Measurements from ENCODE around the gene ADAMTS9.

ADAMTS9 gene

DNA sequence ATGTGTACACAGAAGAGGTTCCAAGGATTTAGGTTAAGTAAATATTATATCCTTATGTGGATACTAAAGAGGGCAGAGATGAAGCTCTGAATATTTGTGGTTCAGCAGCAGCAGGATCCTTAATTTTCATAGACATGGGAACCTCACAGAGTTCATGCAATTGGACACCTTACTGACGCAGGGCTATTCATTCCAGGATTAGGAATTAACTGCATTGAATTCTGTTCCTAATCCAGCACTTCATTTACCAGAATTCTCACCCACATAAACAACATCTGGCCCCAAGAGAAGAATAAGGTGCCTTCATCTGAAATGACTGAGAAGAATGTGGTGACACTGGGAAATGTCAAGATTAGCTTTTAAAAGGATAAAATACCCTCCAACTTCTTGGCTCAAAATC lies 62.4 kb downstream of the ADAMTS9 start:
- in situ Hi-C loops (cut with HindIII; ENCODE audit: low sequenced_read_pairs): no loop called here

DNA sequence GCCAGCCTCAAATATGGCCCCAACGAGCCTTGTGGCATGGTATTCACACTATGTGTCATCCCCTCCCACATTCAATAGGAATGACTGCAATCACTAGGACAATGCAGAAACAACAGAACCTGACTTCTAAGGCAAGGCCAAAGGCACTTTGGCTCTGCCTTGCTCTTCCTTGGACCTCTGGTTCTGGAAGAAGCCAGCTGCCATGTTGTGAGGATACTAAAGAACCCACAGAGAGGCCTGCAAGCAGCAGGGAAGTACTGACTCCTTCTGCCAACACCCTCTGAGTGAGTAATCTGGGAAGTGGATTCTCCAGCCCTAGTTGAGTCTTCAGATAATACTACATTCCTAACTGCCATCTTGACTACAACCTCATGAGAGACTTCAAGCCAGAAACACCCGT lies 64.7 kb downstream of the ADAMTS9 start:
- in situ Hi-C loops (cut with HindIII; ENCODE audit: low sequenced_read_pairs): no loop called here

DNA sequence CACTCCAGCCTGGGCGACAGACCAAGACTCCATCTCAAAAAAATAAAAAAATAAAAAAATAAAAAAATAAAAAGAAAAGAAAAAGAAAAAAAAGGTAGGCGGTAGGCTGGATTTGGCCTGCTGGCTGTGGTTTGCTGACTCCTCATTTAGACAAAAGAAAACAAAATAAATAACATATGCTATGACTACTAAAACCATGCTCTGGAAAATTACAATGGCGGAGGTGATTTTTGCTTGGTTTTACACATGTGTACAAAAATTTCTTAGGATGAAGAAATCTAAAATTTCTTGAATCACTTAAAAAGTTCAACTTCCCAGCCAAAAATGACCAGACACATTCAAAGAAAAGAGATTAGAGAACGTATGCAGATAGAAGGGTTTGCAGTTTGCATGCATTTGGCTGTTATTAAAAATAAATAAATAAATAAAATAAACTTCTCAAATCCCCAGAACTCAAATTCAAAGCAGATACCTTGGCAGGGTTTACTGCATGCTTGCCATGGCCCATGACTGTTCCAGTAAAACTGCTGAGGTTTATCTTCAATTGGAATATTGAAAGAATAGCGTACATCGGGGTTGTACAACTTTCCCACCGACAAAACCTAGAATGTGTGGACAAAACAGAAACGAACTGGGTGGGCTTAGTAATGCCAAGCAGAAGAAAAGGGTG lies 65.9 kb downstream of the ADAMTS9 start:
- in situ Hi-C loops (cut with HindIII; ENCODE audit: low sequenced_read_pairs): no loop called here

DNA sequence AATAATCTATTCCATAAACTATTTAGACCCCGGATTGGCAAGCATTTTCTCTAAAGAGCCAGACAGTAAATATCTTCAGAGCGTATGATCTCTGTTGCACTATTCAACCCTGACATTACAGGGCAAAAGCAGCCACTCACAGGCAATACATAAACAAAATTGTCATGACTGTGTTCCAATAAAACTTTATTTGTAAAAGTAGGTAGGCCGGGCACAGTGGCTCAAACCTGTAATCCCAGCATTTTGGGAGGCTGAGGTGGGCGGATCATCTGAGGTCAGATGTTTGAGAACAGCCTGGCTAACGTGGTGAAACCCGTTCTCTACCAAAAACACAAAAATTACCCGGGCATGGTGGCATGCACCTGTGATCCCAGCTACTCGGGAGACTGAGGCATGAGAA lies 66.5 kb downstream of the ADAMTS9 start:
- in situ Hi-C loops (cut with HindIII; ENCODE audit: low sequenced_read_pairs): no loop called here

DNA sequence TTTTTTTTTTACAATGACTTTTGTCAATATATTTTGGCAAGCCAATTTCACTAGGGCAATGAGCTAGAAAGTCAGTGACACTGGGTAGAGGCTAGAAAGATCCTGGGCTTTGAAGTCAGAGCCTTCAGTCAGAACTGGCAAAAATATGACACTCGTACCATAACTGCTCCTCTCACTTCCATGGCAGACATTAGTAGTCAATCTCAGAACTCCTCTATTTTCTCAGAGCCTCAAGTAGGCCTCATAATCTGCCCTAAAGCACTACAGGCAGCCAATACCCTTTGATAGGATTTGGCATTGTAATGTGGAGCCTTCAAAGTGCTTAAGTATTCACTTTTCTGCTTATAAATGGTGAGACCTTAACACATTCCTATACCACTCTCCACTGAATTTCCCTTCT lies 67.8 kb downstream of the ADAMTS9 start:
- in situ Hi-C loops (cut with HindIII; ENCODE audit: low sequenced_read_pairs): no loop called here

DNA sequence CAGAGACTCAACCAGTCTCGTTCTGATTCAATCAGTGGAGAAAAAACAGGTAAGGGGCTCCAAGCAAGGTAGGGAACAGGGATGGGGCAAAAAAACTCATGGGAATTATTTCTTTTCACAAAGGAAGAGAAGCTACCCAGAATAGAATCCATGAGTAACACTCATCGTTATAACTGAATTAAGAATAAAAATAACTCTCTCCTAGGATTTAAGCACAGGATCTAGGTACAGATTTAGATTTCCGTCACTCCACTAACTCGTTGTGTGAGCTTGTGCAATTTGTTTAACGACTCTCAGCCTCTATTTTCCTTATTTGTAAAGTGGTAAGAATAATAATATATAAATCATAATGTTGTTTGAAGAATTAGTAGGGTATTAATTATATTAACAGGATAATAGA lies 68.6 kb downstream of the ADAMTS9 start:
- in situ Hi-C loops (cut with HindIII; ENCODE audit: low sequenced_read_pairs): no loop called here

DNA sequence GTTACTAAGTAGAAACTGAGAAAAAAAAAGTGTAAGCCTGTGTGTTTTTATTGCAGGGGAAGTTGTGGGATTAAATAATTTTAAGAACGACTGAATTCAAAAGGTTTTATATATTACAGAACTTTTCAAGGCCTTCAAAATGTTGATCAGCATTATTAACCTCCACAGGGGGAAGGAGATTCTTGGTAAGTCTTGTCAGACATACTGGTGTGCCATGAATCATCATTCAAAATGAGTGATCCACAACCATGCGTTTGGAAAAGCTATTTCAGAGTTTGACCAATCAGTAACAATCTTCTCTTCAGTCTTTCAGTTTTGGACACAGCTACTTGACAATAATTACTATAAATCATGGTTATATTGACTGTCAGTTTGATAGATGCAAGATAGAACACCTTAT lies 70.2 kb downstream of the ADAMTS9 start:
- in situ Hi-C loops (cut with HindIII; ENCODE audit: low sequenced_read_pairs): no loop called here

DNA sequence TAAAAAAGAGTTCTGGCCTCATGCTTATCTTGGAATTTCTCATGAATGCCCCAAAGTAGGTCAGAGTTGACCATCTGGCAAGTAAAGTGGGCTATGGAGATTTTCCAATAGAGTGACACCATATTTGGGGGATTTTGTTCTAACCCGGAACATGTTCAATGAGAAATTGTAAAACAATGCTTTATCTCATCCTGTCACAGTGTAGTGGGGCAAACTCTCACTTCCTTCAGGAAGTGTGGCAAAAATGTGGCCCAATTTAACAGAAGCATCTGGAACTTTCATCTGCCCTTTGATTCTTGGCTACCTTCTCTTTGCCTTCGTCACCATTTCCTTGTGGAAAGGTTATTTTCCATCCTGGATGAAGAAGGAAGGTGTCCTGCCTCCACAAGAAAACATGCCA lies 70.8 kb downstream of the ADAMTS9 start:
- in situ Hi-C loops (cut with HindIII; ENCODE audit: low sequenced_read_pairs): no loop called here

DNA sequence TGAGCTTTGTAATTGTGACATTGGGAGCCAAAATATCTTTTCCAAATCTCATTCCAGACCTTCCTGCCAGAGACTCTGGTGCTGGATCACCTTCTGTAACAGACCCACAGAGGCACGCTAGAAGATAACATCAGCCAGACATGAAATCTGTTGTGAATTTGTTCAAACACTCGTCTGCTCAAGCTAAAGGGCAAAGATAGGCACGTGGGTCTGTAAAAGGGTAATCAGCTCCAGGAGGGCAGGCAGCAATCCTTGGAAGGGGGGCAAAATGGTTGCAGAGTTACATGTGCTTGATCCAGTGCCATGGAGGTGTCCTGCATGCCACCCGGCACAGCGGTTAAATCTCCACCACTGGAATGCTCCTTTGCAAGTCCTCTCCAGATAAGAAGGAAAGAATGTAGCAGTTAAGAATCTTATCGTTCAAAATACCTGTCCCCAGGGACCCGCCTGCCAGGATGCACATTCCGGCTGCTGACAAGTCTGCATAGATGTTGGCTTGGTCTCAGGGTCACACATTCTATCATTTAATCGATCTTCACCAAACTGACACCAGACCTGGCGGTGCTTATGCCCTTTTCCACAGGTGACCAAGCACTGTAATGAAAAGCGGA lies 74.8 kb downstream of the ADAMTS9 start:
- in situ Hi-C loops (cut with HindIII; ENCODE audit: low sequenced_read_pairs): no loop called here

DNA sequence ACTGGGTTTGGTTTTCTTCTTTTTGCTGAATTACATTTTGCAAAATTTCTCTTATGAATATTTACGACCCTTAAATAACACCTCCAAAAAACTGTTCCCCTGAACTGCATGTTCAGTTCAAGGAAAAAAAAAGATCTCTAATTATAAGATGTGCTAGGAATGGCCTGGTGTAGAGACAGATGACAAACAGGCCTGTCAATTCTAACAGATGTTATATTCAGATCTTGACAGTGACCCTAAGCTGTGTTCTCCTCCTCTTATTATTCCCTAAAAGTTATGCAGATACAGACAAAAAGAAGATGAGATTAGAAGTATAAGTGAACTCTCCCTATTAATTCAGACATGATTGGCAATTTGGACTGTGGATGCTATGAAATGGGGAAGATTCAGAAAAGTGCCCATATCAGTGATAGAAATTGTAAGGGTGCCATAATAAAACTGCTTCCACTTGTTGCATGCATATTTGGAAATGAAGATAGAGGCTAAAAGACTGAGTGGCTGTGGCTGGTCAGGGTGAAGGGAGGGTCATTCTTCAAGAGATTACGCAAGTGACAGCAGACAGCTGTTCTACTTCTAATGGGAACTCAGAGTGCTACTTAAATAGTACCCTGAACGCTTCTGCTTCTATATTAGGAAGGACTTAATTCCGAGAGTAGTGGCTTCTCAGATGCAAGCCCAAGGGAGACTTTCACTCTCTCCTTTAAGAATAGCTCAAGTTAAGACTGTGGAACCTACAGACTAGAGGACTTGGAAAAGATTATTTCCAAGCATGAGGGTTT lies 75.5 kb downstream of the ADAMTS9 start:
- in situ Hi-C loops (cut with HindIII; ENCODE audit: low sequenced_read_pairs): no loop called here

DNA sequence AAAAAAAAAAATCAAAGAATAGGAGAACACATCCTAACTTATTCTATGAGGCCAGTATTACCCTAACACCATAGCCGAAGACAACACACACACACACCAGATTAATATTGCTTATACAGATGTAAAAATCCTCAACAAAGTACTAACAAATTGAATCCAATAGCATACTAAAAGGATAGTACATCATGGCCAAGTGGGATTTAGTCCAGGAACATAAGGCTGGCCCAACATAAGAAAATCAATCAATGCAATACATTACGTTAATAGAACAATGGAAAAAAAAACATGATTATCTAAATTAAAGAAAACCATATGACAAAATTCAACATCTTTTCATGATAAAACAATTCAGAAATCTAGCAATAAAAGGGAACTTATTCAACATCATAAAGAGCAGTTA lies 79.1 kb downstream of the ADAMTS9 start:
- in situ Hi-C loops (cut with HindIII; ENCODE audit: low sequenced_read_pairs): no loop called here

DNA sequence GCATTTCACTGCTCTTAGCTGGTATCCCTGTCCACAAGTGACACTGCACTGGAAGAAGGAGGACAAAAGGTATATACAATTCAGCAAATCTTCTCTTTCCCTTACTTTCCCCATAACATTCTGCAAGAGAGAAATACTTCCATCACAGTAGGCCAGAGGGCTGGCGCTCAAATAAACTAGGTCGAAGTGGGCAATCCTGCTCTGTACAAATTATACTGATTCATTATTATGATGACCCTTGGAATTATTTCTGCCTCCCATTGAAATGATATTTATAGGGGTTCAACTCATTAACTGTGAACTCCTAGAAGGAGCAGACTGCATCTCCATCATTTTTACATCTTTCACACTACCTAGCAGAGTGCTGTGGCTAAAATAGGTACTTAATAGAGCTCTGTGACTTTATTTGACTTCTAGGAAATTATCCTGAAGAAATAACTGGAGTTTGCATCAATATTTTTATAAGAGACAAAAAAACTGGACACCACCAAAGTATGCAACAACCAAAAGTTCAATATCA lies 80.7 kb downstream of the ADAMTS9 start:
- in situ Hi-C loops (cut with HindIII; ENCODE audit: low sequenced_read_pairs): no loop called here

DNA sequence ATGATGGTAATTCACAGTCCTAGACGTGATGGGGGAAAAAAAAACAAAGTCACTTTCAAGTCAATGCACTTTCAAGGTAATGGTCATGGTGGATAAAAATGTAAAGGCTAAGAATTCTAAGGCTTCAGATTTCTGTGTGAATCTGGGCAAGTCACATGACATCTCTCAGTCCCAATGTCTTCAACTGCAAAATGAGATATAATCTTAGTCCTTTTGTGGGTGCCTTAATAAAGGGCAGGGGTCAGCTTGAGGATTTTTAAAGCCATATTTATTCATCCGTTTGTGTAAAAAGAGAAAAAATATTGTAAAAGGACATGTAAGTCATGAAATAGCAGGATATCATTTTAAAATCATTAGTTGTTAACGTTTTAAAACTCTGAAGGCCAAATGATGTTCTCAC lies 83.5 kb downstream of the ADAMTS9 start:
- in situ Hi-C loops (cut with HindIII; ENCODE audit: low sequenced_read_pairs): no loop called here

DNA sequence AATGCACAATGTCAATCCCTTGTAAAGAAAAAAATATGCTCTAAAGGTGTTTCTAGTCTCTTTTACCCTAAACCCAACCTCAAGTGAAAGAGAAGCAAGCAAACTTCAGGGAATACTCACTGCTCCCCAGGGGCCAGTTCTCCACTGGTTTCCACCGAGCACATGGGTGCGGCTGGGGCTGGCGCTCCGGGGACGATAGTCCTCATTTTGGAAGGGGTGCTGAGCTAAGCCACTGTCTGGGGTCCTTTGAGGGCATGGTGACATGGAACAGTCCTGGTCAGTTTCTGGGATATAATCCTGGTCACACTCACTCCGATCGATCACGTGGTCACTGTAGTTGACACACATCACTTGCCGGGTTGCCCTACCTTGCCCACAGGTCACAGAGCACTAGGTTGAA lies 86.0 kb downstream of the ADAMTS9 start:
- in situ Hi-C loops (cut with HindIII; ENCODE audit: low sequenced_read_pairs): no loop called here

DNA sequence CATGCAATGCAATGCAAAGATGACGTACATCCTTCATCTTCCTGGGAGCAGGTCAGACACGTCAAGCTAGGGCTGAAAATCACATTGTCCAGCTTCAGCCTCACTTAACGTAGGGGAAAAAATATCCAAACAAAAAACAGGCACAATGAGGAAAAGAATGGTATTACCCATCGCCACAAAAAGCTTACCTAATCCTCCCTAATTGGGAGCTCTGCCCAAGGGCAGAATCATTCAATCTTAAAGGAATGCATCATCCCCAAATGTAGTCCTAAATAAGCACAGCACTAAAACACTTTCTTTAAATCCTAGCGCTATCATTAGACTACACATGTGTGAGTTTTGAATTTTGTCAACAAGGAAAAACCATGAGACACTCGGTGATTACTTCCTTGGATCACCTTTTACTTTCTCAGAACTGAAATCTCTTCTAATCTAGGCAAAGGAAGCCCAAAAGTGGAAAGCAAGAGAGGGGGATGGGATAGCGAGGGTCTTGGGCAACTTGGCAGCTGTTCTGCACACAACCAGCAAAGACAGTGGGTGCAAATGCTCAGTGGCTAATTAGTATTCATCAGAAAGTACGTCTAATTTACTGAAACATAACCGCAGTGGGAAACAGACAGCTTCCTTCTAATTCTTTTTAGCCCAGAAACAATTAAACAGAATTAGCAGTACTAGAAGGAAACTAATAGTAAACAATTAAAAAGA lies 87.4 kb downstream of the ADAMTS9 start:
- in situ Hi-C loops (cut with HindIII; ENCODE audit: low sequenced_read_pairs): no loop called here

DNA sequence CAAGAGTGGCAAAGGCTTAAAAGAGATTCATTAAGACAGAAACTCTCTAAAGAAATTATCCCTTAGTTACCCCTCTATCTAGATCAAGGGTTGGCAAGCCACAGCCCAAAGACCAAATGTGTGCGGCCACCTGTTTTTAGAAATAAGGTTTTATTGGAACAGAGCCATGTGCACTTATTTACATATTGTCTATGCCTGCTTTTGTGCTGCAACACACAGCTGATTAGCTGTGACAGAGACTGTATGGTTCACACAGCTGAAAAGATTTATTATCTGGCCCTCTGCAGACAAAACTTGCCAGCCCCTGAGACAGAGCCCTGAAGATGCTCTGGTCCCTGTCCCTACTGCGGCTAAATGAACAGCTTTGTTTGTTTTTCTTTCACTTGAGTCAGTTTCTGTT lies 88.1 kb downstream of the ADAMTS9 start:
- in situ Hi-C loops (cut with HindIII; ENCODE audit: low sequenced_read_pairs): no loop called here

DNA sequence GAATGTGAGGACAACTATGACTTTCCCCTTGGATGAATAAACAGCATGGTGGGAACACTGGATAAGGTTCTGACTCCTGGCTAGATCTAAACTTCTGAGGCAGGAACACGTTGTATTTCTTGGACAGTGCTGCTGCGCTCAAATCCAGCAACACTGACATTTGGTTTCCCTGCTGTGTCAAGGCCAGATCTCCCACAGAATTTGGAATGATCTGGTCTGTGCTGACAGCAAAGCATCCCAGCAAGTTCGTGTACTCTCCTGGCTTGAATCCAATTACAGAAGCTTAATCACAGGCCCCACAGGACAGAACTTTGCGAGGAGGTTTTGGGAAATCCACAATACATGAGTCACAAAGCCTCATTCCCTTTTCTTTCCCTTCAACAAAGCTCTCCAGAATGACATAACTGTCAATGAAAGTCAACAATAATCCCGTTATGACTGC lies 92.5 kb downstream of the ADAMTS9 start:
- in situ Hi-C loops (cut with HindIII; ENCODE audit: low sequenced_read_pairs): no loop called here

DNA sequence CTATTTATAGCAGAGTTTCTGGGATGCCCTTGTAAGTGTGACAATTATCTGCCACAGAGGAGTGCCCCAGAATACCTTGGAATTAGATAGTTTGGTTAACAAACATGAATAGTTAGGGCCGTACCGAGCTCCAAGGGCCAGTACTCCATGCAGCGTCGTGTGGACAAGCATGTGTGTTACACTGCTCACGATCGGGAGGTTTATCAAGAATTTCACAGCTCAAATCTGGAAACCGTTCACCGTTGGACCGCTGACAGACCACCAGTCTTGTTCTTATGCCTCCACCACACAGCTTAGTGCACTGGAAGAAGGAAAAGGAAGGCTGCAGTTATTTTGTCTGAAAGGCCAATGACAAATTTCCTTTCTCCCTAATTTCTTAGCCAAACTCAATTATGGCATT lies 93.7 kb downstream of the ADAMTS9 start:
- in situ Hi-C loops (cut with HindIII; ENCODE audit: low sequenced_read_pairs): no loop called here

DNA sequence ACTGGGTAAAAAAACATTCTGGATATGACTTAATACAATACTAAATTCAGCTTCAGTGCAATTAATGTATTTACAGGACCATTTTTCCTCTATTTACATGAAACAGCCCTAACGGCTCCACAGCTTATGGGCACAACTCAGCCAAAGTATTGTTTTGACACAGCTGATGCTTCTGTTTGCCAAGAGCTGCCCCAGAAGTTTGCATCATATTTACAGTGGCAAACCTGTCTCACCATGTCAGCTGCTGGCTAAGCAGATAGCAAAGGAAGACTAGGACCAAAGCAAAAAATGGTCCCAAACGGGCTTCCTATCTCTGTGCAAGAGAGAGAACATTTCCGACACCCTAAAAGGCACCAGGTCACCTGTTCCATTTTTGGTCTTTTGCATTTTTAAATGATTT lies 94.5 kb downstream of the ADAMTS9 start:
- in situ Hi-C loops (cut with HindIII; ENCODE audit: low sequenced_read_pairs): no loop called here

DNA sequence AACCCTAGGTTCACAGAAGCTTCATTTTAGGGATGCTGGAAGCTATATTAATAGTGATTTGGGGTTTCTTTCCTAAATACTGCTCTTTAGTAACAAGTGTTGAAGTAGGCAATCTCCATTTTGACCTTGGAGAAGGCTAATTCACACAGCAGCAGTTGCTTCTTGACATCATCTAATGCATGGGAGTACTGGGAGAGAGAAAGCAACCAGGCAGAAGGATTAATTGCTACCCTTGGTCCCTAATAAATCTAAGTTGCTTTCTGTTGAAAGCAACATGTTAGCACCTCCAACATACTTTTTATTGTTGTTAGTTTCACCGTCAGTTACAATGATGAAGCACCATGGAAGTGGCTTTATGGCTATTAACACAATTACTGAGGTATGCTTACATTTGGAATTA lies 96.2 kb downstream of the ADAMTS9 start:
- in situ Hi-C loops (cut with HindIII; ENCODE audit: low sequenced_read_pairs): no loop called here

DNA sequence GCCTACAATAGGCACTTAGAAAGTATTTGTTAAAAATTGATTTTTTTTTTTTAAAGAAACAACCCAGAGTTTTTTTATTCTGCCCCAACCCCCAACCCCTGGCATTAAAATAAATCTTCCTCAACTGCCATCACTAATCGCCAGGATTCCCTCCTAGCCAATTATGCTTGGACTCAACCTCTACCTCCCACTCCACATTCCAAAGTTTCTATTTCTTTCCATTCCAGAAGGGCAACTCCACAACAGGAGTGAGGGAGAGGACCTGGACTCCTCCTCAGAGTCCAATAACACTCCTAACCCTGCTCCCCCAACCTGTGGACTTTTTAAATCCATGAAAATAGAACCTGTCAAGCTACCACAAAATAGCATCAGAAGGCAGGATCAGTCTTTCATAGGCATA lies 99.4 kb downstream of the ADAMTS9 start:
- in situ Hi-C loops (cut with HindIII; ENCODE audit: low sequenced_read_pairs): no loop called here

All from endothelial cell of hepatic sinusoid (primary cell).